ENCODE results near the gene INSR.

Gene INSR

GRCh38 chr19:7197760-7198696 lies 96.2 kb downstream of the INSR start:
- Histone ChIP-seq H3K4ac (ENCODE audit: low read depth, low read length) (no peak overlapping the region), H3K9me3 (ENCODE audit: insufficient read depth, low read depth, low read length) (no peaks in the 10 kb centered on the region), H3K27ac (ENCODE audit: low read depth, low read length) (peak overlapping the region; percentile 58), H3K79me1 (ENCODE audit: low read length) (peaks cover 14% of the 10 kb centered on the region), H4K8ac (ENCODE audit: low read depth, low read length) (peak overlapping the region; percentile 91), H2BK5ac (ENCODE audit: low read depth, low read length, poor library complexity) (peak overlapping the region; percentile 7), H3K79me2 (ENCODE audit: control insufficient read depth, insufficient read depth, low read length, poor library complexity) (peaks cover 2% of the 10 kb centered on the region), H3K4me1 (ENCODE audit: control insufficient read depth in 1 of 2, insufficient read depth in 2 of 2, low read length in 2 of 2) (peaks cover 3 to 7% of the 10 kb centered on the region in 2 experiments), H4K12ac (ENCODE audit: low read depth, low read length) (peak overlapping the region; percentile 65), H2BK120ac (ENCODE audit: insufficient read depth, low read length, poor library complexity) (peak overlapping the region; percentile 29), H2BK12ac (ENCODE audit: low read length) (peak overlapping the region; percentile 86), H3K9ac (ENCODE audit: low read length) (peak overlapping the region; percentile 90), H3K23ac (ENCODE audit: low read length) (no peak overlapping the region), H2AK5ac (ENCODE audit: low read length) (no peak overlapping the region), H3K4me3 (ENCODE audit: low read depth, low read length) (peak overlapping the region; percentile 82), H2AFZ (ENCODE audit: insufficient read depth, low read length, poor library complexity) (peak overlapping the region; percentile 95), H4K91ac (ENCODE audit: low read depth, low read length) (peak overlapping the region; percentile 79), H3K27me3 (ENCODE audit: insufficient read depth, low read length) (no peaks in the 10 kb centered on the region), H3K4me2 (ENCODE audit: low read length) (peak overlapping the region; percentile 98), H3K14ac (ENCODE audit: low read length) (peak overlapping the region; percentile 86), H3K36me3 (ENCODE audit: control insufficient read depth in 1 of 2, insufficient read depth in 2 of 2, low read length in 2 of 2) (no peaks in the 10 kb centered on the region), H3K18ac (ENCODE audit: low read length) (peak overlapping the region; percentile 55)
- DNase-seq, result peak; percentile 97 to 98
- no CpG with 5 or more reads among the region's 72 CpGs for WGBS (ENCODE audit: extremely low coverage, insufficient coverage, insufficient read length)

GRCh38 chr19:7197119-7197759 lies 97.0 kb downstream of the INSR start:
- Histone ChIP-seq H2AFZ (ENCODE audit: insufficient read depth, low read length, poor library complexity) (peak overlapping the region; percentile 95), H3K9ac (ENCODE audit: low read length) (no peak overlapping the region), H3K23ac (ENCODE audit: low read length) (no peak overlapping the region), H2BK120ac (ENCODE audit: insufficient read depth, low read length, poor library complexity) (peak overlapping the region; percentile 63), H2BK12ac (ENCODE audit: low read length) (no peak overlapping the region), H3K79me1 (ENCODE audit: low read length) (peaks cover 14% of the 10 kb centered on the region), H3K36me3 (ENCODE audit: control insufficient read depth in 1 of 2, insufficient read depth in 2 of 2, low read length in 2 of 2) (no peaks in the 10 kb centered on the region), H3K27me3 (ENCODE audit: insufficient read depth, low read length) (no peaks in the 10 kb centered on the region), H3K18ac (ENCODE audit: low read length) (peak overlapping the region; percentile 88), H3K4me3 (ENCODE audit: low read depth, low read length) (no peak overlapping the region), H3K14ac (ENCODE audit: low read length) (peak overlapping the region; percentile 32), H3K4me2 (ENCODE audit: low read length) (peak overlapping the region; percentile 55), H3K4ac (ENCODE audit: low read depth, low read length) (no peak overlapping the region), H3K9me3 (ENCODE audit: insufficient read depth, low read depth, low read length) (no peaks in the 10 kb centered on the region), H4K91ac (ENCODE audit: low read depth, low read length) (peak overlapping the region; percentile 57), H2BK5ac (ENCODE audit: low read depth, low read length, poor library complexity) (peak overlapping the region; percentile 66), H3K27ac (ENCODE audit: low read depth, low read length) (peak overlapping the region; percentile 58), H4K8ac (ENCODE audit: low read depth, low read length) (peak overlapping the region; percentile 91), H3K4me1 (ENCODE audit: control insufficient read depth in 1 of 2, insufficient read depth in 2 of 2, low read length in 2 of 2) (peaks cover 3 to 7% of the 10 kb centered on the region in 2 experiments), H4K12ac (ENCODE audit: low read depth, low read length) (peak overlapping the region; percentile 47), H2AK5ac (ENCODE audit: low read length) (no peak overlapping the region), H3K79me2 (ENCODE audit: control insufficient read depth, insufficient read depth, low read length, poor library complexity) (peaks cover 2% of the 10 kb centered on the region)
- no CpG with 5 or more reads among the region's 27 CpGs for WGBS (ENCODE audit: extremely low coverage, insufficient coverage, insufficient read length)
- peak; percentile 97 for DNase-seq

- no peak overlapping the region for H3K9ac ChIP-seq (ENCODE audit: low read length)
- peaks cover 2% of the 10 kb centered on the region for H3K79me2 ChIP-seq (ENCODE audit: control insufficient read depth, insufficient read depth, low read length, poor library complexity)
- peak overlapping the region; percentile 95 for H2AFZ ChIP-seq (ENCODE audit: insufficient read depth, low read length, poor library complexity)
- H4K8ac ChIP-seq (ENCODE audit: low read depth, low read length), result peak overlapping the region; percentile 91
- no peak overlapping the region for H2AK5ac ChIP-seq (ENCODE audit: low read length)
- peak overlapping the region; percentile 57 for H4K91ac ChIP-seq (ENCODE audit: low read depth, low read length)
- DNase-seq, result peak; percentile 33 to 64
- no peak overlapping the region for H3K4ac ChIP-seq (ENCODE audit: low read depth, low read length)
- H3K18ac ChIP-seq (ENCODE audit: low read length), result peak overlapping the region; percentile 88
- H3K27ac ChIP-seq (ENCODE audit: low read depth, low read length), result peak overlapping the region; percentile 58
- no peaks in the 10 kb centered on the region for H3K36me3 ChIP-seq (ENCODE audit: control insufficient read depth in 1 of 2, insufficient read depth in 2 of 2, low read length in 2 of 2)
- H3K4me3 ChIP-seq (ENCODE audit: low read depth, low read length), result no peak overlapping the region
- peaks cover 3 to 7% of the 10 kb centered on the region in 2 experiments for H3K4me1 ChIP-seq (ENCODE audit: control insufficient read depth in 1 of 2, insufficient read depth in 2 of 2, low read length in 2 of 2)
- H3K27me3 ChIP-seq (ENCODE audit: insufficient read depth, low read length), result no peaks in the 10 kb centered on the region
- peaks cover 14% of the 10 kb centered on the region for H3K79me1 ChIP-seq (ENCODE audit: low read length)
- H4K12ac ChIP-seq (ENCODE audit: low read depth, low read length), result peak overlapping the region; percentile 47
- H3K14ac ChIP-seq (ENCODE audit: low read length), result peak overlapping the region; percentile 32
- H2BK12ac ChIP-seq (ENCODE audit: low read length), result no peak overlapping the region
- peak overlapping the region; percentile 63 for H2BK120ac ChIP-seq (ENCODE audit: insufficient read depth, low read length, poor library complexity)
- H2BK5ac ChIP-seq (ENCODE audit: low read depth, low read length, poor library complexity), result peak overlapping the region; percentile 66
- H3K9me3 ChIP-seq (ENCODE audit: insufficient read depth, low read depth, low read length), result no peaks in the 10 kb centered on the region
- H3K4me2 ChIP-seq (ENCODE audit: low read length), result peak overlapping the region; percentile 55
- no peak overlapping the region for H3K23ac ChIP-seq (ENCODE audit: low read length)
- no CpG with 5 or more reads among the region's 8 CpGs for WGBS (ENCODE audit: extremely low coverage, insufficient coverage, insufficient read length)
These were observed 97.5 kb downstream of the INSR start for GRCh38 chr19:7196763-7197118.

- Histone ChIP-seq H3K79me1 (ENCODE audit: low read length) (peaks cover 14% of the 10 kb centered on the region), H3K79me2 (ENCODE audit: control insufficient read depth, insufficient read depth, low read length, poor library complexity) (peaks cover 2% of the 10 kb centered on the region), H2BK120ac (ENCODE audit: insufficient read depth, low read length, poor library complexity) (no peak overlapping the region), H3K36me3 (ENCODE audit: control insufficient read depth in 1 of 2, insufficient read depth in 2 of 2, low read length in 2 of 2) (no peaks in the 10 kb centered on the region), H3K23ac (ENCODE audit: low read length) (no peak overlapping the region), H3K4ac (ENCODE audit: low read depth, low read length) (no peak overlapping the region), H4K12ac (ENCODE audit: low read depth, low read length) (no peak overlapping the region), H2BK12ac (ENCODE audit: low read length) (no peak overlapping the region), H3K9me3 (ENCODE audit: insufficient read depth, low read depth, low read length) (no peaks in the 10 kb centered on the region), H3K4me2 (ENCODE audit: low read length) (no peak overlapping the region), H2AFZ (ENCODE audit: insufficient read depth, low read length, poor library complexity) (no peak overlapping the region), H2AK5ac (ENCODE audit: low read length) (no peak overlapping the region), H3K18ac (ENCODE audit: low read length) (no peak overlapping the region), H3K27ac (ENCODE audit: low read depth, low read length) (no peak overlapping the region), H4K8ac (ENCODE audit: low read depth, low read length) (no peak overlapping the region), H3K4me1 (ENCODE audit: control insufficient read depth in 1 of 2, insufficient read depth in 2 of 2, low read length in 2 of 2) (peaks cover 3 to 7% of the 10 kb centered on the region in 2 experiments), H3K4me3 (ENCODE audit: low read depth, low read length) (no peak overlapping the region), H4K91ac (ENCODE audit: low read depth, low read length) (no peak overlapping the region), H3K14ac (ENCODE audit: low read length) (no peak overlapping the region), H2BK5ac (ENCODE audit: low read depth, low read length, poor library complexity) (no peak overlapping the region), H3K27me3 (ENCODE audit: insufficient read depth, low read length) (no peaks in the 10 kb centered on the region), H3K9ac (ENCODE audit: low read length) (no peak overlapping the region)
- no peak for DNase-seq
- WGBS (ENCODE audit: extremely low coverage, insufficient coverage, insufficient read length), result no CpG with 5 or more reads among the region's 5 CpGs
These were observed 99.2 kb downstream of the INSR start for GRCh38 chr19:7195046-7195445.

Data from trophoblast cell (in vitro differentiated cells and primary cell).